ENCODE results near the gene CCDC87. TPM values are rescaled to one million over a fixed set of nuclear protein-coding genes. Genes with fewer than 3 reads are reported as not detected.

The CCDC87 gene
- total RNA-seq, 1 donor from 2014 or later = 1.1 TPM

- Mint-ChIP-seq H3K36me3 (ENCODE audit: insufficient read depth) (no peaks in the 10 kb centered on the region), H3K27ac (no peak overlapping the region)
- DNase-seq (ENCODE audit: low spot score, unreplicated experiment) = no peak
Measured at GRCh38 chr11:66555416-66555815, 37.4 kb downstream of the CCDC87 start.

DNA sequence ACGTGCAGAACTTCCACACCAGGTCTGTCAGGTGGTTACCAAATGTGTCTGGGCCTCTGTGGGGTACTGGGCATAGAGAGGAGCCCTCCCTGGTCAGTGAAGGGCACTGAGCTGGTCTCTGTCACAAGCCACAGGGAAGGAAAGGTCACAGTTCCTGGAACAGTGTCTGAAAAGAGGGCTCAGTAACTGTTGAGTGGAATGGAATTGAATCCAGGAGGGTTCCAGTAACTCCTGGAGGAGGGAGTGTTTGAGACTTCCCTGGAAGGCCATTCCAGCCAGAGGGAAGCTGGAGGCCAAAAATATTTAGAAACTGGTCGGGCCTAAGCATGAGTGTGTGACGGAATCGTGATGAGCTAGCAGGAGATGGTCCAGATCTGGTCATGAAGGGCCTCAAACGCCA lies 38.3 kb downstream of the CCDC87 start:
- DNase-seq (ENCODE audit: low spot score, unreplicated experiment) = no peak
- Mint-ChIP-seq H3K4me3 (ENCODE audit: low read depth) (no peak overlapping the region), H3K36me3 (ENCODE audit: insufficient read depth) (no peaks in the 10 kb centered on the region), H3K27me3 (peaks cover 7% of the 10 kb centered on the region), H3K4me1 (ENCODE audit: low read depth) (no peaks in the 10 kb centered on the region), H3K9me3 (ENCODE audit: low read depth) (no peaks in the 10 kb centered on the region), H3K27ac (no peak overlapping the region)
- TF ChIP-seq, protein P1, sequence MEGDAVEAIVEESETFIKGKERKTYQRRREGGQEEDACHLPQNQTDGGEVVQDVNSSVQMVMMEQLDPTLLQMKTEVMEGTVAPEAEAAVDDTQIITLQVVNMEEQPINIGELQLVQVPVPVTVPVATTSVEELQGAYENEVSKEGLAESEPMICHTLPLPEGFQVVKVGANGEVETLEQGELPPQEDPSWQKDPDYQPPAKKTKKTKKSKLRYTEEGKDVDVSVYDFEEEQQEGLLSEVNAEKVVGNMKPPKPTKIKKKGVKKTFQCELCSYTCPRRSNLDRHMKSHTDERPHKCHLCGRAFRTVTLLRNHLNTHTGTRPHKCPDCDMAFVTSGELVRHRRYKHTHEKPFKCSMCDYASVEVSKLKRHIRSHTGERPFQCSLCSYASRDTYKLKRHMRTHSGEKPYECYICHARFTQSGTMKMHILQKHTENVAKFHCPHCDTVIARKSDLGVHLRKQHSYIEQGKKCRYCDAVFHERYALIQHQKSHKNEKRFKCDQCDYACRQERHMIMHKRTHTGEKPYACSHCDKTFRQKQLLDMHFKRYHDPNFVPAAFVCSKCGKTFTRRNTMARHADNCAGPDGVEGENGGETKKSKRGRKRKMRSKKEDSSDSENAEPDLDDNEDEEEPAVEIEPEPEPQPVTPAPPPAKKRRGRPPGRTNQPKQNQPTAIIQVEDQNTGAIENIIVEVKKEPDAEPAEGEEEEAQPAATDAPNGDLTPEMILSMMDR (IDR thresholded peaks at IDR 0.05; ENCODE audit: unreplicated experiment) = no peak

More at GRCh38 chr11:66555416-66555815, 37.4 kb downstream of the CCDC87 start:
- TF ChIP-seq, protein P1 (IDR thresholded peaks at IDR 0.05; ENCODE audit: unreplicated experiment) = no peak
- Mint-ChIP-seq H3K9me3 (ENCODE audit: low read depth) (no peaks in the 10 kb centered on the region), H3K27me3 (peaks cover 4% of the 10 kb centered on the region), H3K4me1 (ENCODE audit: low read depth) (no peaks in the 10 kb centered on the region), H3K4me3 (ENCODE audit: low read depth) (no peak overlapping the region)

GRCh38 chr11:66550887-66551286 lies 42.0 kb downstream of the CCDC87 start:
- Mint-ChIP-seq H3K9me3 (ENCODE audit: low read depth) (no peaks in the 10 kb centered on the region), H3K27me3 (peaks cover 15% of the 10 kb centered on the region), H3K4me3 (ENCODE audit: low read depth) (no peak overlapping the region), H3K27ac (no peak overlapping the region), H3K36me3 (ENCODE audit: insufficient read depth) (no peaks in the 10 kb centered on the region), H3K4me1 (ENCODE audit: low read depth) (peaks cover 3% of the 10 kb centered on the region)
- TF ChIP-seq, protein P1 (IDR thresholded peaks at IDR 0.05; ENCODE audit: unreplicated experiment) = no peak
- no peak for DNase-seq (ENCODE audit: low spot score, unreplicated experiment)

DNA sequence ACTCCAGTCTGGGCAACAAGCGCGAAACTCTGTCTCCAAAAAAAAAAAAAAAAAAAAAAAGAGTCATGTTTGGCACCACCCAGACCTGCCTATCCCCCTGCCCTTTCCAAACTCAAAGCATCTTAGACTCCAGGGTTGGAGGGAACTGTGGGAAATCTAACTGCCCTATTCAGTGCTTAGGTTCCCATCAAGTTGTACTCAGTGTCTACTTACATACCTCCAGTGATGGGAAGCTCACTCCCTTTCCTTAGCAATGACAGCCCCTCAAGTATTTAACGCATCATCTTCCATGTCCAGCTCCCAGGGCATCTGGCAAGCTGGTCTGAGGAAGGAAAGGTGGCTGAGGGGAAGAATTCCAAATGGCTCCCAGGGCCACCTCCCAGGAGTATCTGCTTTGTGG lies 43.2 kb downstream of the CCDC87 start:
- H3K27me3 Mint-ChIP-seq = peaks cover 15% of the 10 kb centered on the region
- peaks cover 6% of the 10 kb centered on the region for H3K4me1 Mint-ChIP-seq (ENCODE audit: low read depth)
- TF ChIP-seq, protein P1 (IDR thresholded peaks at IDR 0.05; ENCODE audit: unreplicated experiment) = no peak
- no peaks in the 10 kb centered on the region for H3K9me3 Mint-ChIP-seq (ENCODE audit: low read depth)
- H3K36me3 Mint-ChIP-seq (ENCODE audit: insufficient read depth) = no peaks in the 10 kb centered on the region
- no peak for DNase-seq (ENCODE audit: low spot score, unreplicated experiment)
- H3K27ac Mint-ChIP-seq = no peak overlapping the region
- no peak overlapping the region for H3K4me3 Mint-ChIP-seq (ENCODE audit: low read depth)

DNA sequence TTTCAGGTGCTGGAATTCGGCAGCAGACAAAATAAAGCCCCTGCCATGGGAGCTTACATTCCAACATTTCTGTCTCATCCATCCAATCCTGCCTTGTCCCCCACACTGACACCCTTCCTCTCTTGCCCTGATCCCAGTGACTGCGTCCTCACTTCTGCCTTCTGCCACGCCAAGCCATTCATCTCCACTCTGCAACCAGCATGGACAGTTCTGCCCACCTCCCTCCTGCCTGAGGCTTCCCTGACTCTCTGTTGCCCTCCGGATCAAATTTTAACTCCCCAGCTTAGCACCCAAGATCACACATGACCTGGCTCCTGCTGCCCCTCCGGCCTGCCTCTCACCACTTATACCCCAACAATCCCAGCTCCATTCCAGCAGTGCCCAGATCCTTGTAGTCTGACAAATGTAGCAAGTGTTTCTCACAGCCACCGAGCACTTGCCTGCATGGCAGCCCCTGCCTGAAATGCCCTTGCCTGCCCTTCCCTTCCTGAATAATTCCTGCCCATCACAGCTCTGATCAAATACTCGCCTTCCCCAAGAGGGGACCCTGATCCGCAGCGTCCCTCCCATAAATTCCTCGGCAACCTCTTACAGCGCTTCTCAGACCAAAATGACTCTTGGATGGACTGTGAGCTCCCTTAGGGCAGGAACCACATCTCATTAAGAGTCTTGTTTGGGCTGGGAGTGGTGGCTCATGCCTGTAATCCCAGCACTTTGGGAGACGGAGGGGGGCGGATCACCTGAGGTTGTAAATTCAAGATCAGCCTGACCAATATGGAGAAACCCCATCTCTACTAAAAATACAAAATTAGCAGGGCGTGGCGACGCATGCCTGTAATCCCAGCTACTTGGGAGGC lies 43.9 kb downstream of the CCDC87 start:
- H3K9me3 Mint-ChIP-seq (ENCODE audit: low read depth) = no peaks in the 10 kb centered on the region
- peak overlapping the region; percentile 1 for H3K4me3 Mint-ChIP-seq (ENCODE audit: low read depth)
- H3K4me1 Mint-ChIP-seq (ENCODE audit: low read depth) = peaks cover 10% of the 10 kb centered on the region
- DNase-seq (ENCODE audit: low spot score, unreplicated experiment) = no peak
- no peaks in the 10 kb centered on the region for H3K36me3 Mint-ChIP-seq (ENCODE audit: insufficient read depth)
- H3K27me3 Mint-ChIP-seq = peaks cover 15% of the 10 kb centered on the region
- TF ChIP-seq, protein P1 (IDR thresholded peaks at IDR 0.05; ENCODE audit: unreplicated experiment) = no peak
- H3K27ac Mint-ChIP-seq = no peak overlapping the region

All from progenitor cell of endocrine pancreas (in vitro differentiated cells).